Measurements from ENCODE around the gene CAMKK2.
"Not testable (repeated sequence)": the region's sequence is repeated elsewhere in the genome, so short reads cannot be mapped to it uniquely, and the experiment has no call there.

The CAMKK2 gene

DNA sequence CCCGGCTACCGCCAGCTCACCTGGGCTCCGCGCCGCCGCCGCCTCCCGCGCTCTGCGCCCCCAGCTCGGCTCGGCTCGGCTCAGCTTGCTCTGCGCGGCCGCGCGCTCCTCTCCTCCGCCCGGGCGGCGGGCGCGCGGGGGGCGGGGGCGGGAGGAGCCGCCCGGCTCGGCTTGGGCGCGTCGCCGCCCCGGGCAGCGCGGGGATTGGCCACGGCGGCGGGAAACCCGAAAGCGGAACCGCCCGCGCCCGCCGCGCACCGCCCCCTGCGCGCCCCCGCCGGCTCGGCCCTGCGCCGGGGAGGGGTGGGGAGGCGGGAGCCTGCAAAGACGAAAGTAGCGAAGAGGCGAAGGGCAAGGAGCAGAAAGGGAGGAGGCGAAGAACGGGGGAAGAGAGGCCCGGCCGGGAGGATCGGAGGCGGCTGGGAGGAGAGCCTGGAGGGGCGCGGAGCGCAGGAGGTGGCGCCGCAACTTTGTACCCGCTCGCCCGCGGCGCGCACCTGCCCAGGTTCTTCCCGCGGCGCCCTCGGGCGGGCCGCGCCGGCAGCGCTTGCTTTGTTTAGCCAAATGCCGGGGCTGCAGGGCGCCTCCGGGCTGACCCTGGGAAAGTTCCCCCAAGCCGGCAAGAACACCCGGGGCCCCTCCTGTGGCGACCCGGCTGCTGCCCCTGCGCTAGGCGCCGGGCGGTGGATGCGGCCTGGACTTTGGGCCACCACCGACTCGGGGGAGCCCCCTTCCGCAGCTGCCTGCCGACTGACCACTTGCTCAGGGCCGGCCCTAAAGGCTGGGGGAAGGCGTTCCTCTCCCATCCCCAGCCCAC is at the start of gene CAMKK2:
Gene CAMKK2, minus strand, starts transcription at position 92 of the 817 bp plus-strand sequence. CDS start 22,183 bp downstream, outside the sequence.
- peak; percentile 79 for DNase-seq (ENCODE audit: low read depth)

GRCh38 chr12:121345151-121345815 is 48.8 kb upstream of the CAMKK2 start:
- DNase-seq (ENCODE audit: low read depth) = no peak

DNA sequence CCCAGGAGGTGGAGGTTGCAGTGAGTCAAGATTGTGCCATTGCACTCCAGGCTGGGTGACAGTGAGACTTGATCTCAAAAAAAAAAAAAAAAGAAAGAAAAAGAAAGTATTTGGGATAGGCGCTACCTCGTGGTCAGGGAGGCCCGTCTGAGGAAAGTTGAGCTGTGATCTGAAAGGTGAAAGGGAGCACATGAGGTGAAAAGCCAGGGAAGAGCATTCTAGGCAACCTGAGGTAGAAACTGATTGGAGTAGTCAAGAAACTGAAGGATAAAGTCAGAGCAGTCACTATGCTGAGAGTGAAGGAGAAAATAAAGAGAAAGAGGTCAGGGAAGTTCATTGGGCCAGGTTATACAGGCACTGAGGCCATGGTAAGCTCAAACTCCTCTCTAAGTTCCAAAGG is 48.0 kb upstream of the CAMKK2 start:
- DNase-seq (ENCODE audit: low read depth) = no peak

- no peak for DNase-seq (ENCODE audit: low read depth)
Measured at GRCh38 chr12:121337416-121337815, 40.9 kb upstream of the CAMKK2 start.

DNA sequence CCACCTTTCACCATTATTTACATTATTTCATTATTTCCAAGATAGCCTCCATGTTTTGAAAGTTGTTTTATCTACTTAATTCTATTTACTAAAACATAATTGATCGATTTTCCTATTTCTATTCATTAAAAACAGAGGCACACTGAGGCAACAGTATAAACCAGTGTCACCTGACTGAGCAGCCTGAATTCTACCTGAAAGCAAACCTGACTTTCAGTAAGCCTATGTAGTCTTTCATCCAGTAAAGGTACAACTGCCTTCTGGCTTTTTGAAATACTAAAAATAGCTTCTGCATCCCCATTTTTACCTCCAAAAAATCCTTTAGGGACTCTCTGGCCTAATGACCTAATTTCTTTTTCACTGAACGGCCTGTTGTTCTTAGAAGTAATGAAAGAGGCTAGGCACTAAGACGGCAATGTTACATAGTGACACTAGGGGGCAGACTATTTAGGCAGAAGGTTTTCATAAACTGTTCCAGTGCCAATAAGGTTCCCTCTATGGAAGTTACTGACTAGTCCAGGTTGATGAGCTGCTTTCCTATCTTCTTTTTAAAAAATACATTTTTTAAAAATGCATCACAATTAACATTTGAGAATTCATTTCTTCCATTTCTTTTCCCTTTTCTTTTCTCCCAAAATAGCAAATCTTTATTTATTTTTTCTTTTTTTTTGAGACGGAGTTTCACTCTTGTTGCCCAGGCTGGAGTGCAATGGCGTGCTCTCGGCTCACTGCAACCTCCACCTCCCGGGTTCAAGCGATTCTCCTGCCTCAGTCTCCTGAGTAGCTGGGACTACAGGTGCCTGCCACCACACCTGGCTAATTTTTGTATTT is 38.2 kb upstream of the CAMKK2 start:
- DNase-seq (ENCODE audit: low read depth) = peak; percentile 78

DNA sequence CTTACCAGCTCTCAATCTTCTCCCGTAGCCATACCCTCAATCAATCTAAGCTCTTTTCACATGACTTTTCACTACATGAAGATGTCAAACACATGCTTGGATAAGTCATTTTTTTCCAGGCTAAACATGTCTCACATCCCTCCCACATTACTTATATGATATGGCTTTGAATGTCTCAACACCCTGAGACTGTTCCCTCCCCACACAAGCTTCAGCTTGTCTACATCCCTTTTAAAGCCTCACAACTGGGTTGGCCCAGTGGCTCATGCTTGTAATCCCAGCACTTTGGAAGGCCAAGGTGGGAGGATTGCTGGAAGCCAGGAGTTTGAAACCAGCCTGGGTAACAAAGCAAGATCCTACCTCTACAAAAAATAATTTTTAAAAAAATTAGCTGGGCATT is 37.2 kb upstream of the CAMKK2 start:
- DNase-seq (ENCODE audit: low read depth) = no peak

DNA sequence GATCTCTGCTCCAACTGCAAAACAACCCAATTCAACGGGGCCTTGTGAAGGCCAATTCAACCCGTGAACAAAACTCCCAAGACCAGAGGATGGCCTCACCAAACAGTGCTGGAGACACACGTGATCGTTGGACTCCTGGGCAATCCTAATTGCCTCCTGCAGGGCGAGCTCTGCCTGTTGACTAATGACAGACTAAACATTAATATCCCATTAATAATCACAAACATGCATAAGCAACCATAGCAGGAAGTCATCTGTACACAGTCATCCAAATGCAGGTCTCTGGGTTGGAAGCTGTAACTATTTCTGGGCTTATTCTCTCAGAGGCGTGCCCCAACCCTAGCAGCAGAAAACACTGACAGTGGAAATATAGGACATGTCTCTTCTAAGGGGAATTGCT is 34.7 kb upstream of the CAMKK2 start:
- no peak for DNase-seq (ENCODE audit: low read depth)

- DNase-seq (ENCODE audit: low read depth) = no peak
Measured at GRCh38 chr12:121330692-121331091, 34.2 kb upstream of the CAMKK2 start.

GRCh38 chr12:121330195-121330594 is 33.7 kb upstream of the CAMKK2 start:
- DNase-seq (ENCODE audit: low read depth) = no peak

DNA sequence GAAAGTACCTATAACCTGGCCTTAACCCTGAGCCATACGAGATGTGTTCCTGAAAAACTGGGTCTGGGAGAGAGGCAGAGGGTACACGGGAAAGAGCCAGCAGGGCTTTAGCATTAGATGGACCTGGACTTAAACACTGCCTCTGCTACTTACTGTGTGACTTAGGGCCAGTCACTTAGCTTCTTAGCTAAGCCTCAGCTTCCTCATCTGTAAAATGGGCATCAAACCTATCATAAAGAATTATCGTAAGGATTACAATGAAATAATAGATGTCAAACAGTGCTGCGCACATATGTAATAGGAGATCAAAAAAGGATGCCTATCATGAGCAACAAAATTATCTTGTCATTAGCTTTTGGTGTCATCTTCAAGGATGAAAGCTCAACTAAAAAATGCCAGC is 32.1 kb upstream of the CAMKK2 start:
- DNase-seq (ENCODE audit: low read depth) = no peak

DNA sequence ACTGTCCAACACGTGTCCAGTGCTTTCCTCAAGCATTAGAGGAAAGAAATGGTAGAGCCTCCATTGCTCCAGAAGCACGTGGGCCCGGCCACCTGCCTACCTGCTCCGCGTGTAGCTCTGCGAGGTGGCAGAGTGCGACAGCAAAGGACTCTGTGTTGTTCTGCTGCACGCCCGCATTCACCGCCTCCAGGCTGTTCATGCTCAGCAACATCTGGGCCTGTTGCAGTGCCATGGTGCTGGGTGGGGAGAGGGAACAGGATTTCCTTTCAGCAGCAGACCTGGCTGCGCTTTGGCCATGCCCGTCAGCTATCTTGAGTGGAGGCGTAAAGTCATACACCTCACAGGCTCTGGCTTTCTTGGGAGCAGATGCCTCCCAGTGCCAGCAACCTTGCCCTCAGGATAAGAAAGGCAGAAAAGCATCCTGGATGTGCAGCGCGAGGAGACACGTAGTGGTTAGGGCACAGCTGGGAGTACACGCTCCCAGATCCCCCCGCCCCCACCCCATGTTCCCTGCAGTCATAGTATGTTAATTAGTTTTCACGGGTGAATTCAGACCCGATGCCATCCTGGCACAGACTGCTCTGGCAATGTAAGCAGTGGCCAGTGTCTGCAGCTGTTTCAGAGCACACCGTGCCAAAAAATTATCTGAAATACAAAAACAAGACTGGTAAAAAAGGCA is 30.6 kb upstream of the CAMKK2 start:
- no peak for DNase-seq (ENCODE audit: low read depth)

DNA sequence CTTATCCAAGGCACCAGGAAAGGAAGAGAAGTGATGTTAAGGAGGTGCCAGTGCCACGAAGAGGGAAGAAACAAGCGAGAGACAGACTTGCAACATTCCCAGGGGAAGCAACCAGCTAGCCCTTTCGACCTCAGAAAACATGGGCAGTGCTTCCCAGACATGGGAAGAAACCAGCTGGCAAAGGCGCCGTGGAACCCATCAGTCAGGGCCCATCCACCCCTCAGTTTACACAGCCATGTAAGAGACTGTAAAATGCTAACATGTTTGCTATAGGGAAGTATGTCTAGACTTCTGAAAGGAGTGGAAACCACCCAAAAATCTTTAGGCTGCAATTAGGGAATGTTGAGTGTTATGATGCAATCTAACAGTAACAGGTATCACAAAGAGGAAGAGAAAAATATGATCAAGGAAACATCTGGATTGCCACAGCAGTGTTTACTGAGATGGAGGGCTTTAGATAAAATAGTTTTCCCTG is 29.4 kb upstream of the CAMKK2 start:
- DNase-seq (ENCODE audit: low read depth) = no peak

- DNase-seq (ENCODE audit: low read depth) = no peak
Measured at GRCh38 chr12:121323908-121324307, 27.4 kb upstream of the CAMKK2 start.

DNA sequence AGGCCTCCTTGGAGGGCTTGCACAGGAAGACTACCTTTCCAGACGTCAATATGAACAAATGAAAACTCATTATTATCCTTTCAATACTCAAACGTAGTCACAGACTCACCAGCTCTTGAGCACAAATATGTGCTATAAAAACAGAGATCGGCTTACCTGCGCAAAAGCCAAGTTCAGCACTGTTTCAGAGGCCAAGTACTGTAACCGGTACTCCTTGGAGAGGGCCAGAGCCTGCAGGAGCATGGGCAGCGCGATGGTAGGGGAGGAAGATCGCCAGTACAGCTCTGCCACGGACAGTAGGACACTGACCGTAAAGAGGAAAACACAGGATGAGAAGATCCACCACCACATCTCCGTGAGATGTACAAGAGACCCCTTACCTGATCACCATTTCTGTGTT is 21.6 kb upstream of the CAMKK2 start:
- no peak for DNase-seq (ENCODE audit: low read depth)

GRCh38 chr12:121314431-121314830 is 17.9 kb upstream of the CAMKK2 start:
- no peak for DNase-seq (ENCODE audit: low read depth)

GRCh38 chr12:121310231-121310630 is 13.7 kb upstream of the CAMKK2 start:
- not testable (repeated sequence) for DNase-seq (ENCODE audit: low read depth)

- DNase-seq (ENCODE audit: low read depth) = not testable (repeated sequence)
Measured at GRCh38 chr12:121307397-121307796, 10.9 kb upstream of the CAMKK2 start.

DNA sequence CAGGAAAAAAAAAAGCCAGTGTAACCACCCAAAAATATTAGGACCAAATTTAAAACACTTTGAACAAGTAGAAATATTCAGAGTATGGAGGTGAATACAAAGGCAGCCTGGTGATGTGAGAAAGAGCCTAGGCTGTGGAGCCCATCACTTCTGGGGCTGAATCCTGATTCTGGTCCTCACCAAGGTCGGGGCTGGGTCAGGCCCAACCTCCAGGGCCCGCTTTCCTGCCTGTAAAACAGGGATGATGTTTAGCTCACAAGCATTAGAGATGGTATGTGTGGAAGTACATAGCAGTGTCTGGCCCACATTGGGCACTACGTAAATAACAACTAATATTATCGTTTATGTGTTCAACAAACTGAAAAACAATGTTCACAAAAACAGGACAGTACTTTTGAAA is 7.8 kb upstream of the CAMKK2 start:
- DNase-seq (ENCODE audit: low read depth) = no peak

GRCh38 chr12:121301876-121302275 is 5.4 kb upstream of the CAMKK2 start:
- peak; percentile 25 for DNase-seq (ENCODE audit: low read depth)

DNA sequence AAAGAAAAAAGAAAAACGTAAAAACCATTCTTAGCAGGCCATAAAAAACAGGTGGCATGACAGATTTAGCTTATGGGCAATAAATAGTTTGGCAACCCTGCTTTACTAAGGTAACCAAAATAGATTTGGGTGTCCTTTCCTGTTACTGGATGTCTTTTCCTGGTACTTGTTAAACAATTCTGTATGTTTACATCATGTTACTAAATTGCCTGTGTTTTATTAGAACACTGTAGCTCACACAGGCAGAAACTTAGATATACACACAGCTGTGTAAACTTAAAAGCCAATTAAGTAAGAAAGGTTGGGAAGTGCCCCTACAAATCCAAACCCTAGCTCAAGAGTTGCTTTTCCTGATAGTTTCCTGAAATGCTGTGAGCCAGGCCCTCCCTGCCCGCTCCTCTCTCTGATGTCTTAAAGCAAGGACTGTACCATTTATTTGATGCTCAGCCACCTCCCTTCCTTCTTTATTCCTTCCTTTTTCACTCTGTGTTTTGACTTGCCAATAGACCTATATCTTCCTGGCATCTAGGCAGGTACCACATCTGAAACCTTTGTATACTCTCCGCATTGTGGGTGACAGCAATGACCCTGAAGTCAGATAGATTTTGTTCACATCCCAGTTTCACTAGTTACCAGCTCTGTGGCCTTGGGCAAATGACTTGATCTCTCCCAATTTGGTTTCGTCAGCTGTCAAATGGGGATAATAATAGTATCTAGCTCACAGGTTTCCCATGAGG is 3.7 kb upstream of the CAMKK2 start:
- DNase-seq (ENCODE audit: low read depth) = no peak

GRCh38 chr12:121299662-121300061 is 3.2 kb upstream of the CAMKK2 start:
- DNase-seq (ENCODE audit: low read depth) = no peak

Data from iris pigment epithelial cell (primary cell).